GM18909 (cell line): ENCODE data around the gene CCDC191.

ENCODE experiments used
- ATAC-seq: cut with Tn5 transposase; IDR thresholded peaks from one replicate; pipeline ENCODE4 v1.9.1; 2021; ENCODE audit warnings: mild to moderate bottlenecking; ENCODE audit not compliant: unreplicated experiment, poor library complexity

The CCDC191 gene

DNA sequence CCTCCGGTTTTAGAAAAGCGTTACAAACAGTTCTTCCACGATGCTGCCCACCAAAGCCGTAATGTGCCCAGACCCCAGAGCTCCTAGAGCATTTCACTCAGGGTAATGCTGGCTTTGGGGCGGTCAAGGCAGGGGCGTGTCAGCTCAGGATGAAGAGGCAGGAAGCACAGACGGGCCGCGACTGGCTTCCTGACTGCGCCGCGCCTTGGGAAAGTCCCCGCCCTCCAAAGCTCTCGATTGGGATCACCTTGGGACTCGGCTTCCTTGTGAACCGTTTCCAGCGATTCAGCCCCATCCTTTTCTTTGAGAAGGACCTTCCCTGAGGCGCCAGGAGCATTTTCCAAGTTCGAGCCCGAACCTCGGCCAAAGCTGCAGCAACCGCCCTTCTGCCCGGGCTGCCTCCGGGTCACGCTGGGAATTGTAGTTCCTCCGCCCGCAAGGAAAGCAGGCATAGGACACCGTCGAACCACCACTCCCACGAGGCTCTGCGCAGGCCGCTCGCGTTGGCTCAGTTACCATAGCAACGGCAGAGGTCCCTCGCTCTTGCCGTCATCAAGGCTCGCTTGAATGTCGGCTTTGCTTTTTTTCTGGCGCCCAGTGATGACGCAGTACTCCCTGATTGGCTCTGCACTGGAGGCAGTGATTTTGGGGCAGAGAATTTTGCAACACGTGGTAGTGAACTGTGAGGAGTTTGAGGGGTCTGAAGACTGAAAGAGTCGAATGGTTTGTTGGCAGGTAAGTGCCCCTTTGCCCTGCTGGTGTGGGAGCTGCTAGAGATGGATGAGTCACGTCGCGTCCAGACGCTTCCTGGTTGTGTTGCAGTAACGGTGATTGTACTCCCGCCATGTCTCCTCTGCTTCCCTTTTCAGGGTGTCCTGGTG lies at the start of gene CCDC191, which contains the start of gene QTRT2:
CCDC191 (minus strand) TSS at position 397 of the 881 bp plus-strand sequence; CDS start at position 337, 60 bp downstream.
QTRT2 (plus strand) TSS at position 608 of the 881 bp plus-strand sequence. CDS start 8,521 bp downstream, outside the sequence.
- ATAC-seq = peak; percentile 98

DNA sequence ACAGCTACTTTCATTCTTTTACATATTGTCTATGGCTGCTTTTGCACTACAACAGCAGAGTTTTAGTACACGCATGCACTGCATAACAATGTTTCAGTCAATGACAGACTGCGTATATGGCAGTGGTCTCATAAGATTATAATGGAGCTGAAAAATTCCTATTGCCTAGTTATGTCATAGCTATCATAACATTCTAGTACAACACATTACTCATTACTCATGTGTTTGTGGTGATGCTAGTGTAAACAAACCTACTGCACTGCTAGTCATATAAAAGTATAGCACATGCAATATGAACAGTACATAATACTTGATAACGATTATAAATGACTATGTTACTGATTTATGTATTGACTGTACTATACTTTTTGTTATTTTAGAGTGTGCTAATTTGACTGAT lies 48.1 kb upstream of the CCDC191 start:
- ATAC-seq = no peak

DNA sequence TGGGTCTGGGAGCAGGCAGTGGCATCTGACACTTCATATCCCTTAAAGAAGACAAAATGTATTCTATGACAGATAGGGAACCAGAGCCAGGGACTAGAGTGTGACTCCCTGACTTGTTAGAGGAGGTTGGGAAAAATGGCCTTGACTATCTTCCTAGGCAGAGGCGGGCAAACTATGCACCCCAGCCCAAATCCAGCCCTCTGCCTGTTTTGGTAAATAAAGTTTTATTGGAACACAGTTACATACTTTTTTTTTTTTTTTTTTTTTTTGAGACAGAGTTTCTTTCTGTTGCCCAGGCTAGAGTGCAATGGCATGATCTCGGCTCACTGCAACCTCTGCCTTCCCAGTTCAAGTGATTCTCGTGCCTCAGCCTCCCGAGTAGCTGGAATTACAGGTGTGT lies 47.5 kb upstream of the CCDC191 start:
- ATAC-seq = no peak

DNA sequence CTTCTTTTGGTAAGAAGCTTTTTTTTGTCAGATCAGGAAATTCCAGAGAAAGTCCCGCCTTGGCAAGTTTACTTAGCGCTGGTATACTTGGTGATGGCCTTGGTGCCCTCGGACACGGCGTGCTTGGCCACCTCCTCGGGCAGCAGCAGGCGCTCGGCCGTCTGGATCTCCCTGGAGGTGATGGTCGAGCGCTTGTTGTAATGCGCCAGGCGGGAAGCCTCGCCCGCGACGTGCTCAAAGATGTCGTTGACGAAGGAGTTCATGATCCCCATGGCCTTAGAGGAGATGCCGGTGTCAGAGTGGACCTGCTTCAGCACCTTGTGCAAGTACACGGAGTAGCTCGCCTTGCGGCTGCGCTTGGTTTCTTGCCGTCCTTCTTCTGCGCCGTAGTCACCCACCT lies 46.9 kb upstream of the CCDC191 start:
- no peak for ATAC-seq

DNA sequence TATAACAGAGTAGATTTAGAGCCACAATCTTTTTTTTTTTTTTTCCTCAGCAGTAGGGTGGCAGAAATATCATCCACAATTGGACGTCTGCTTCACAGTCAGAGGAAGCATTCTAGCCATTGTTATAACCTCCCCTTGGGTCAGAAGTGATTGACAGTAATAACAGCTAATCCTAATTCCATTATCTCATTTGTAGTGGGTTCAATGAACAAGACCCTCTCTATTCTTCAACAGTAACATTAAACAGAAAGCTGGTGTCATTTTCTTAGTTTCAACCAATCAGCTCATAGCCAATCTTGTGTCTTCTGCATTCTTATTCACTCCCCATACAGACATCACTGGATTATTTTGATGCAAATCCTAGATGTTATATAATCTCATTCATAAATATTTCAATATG lies 44.8 kb upstream of the CCDC191 start:
- no peak for ATAC-seq

DNA sequence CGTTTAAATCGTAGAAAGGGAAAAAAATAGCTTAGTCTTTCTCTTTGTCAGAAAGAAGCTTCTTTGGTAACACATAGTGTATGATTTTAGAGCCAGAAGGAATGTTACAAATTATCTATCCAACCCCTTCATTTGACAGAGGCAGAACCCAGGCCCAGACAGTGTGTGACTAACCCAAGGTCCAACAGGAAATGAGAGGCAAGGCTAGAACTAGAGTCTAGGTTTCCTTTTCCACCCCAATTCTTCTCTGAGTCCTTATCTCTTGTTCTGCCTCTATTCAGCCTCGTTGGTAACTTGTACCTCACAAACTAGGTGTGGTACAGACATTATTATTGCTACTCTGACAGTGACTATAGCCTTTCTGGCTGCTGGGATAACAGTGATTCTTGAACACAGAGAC lies 39.5 kb upstream of the CCDC191 start:
- ATAC-seq = no peak

DNA sequence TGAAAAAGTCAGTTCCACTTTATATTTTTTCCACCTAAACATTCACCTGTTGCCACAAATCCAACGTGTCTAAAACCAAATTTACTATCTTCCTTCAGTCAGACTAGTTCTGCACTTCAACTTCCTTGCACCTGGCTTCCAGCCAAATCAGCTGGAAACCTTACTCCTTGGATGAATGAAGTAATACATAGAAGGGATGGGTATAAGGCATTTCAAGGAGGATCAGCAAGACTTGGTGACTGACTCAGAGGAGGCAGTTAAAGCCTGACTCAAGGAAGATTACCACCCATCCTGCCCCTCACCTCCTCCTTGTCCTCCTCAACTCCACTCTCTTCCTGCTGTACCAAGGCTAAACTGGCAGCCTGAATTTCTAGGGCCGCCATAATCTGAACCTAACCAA lies 37.3 kb upstream of the CCDC191 start:
- ATAC-seq = no peak

GRCh38 chr3:114093016-114093380 lies 36.7 kb upstream of the CCDC191 start:
- ATAC-seq = no peak

- no peak for ATAC-seq
Observed at GRCh38 chr3:114092151-114093015, 36.1 kb upstream of the CCDC191 start.

- peak; percentile 65 for ATAC-seq
Observed at GRCh38 chr3:114089675-114090074, 33.3 kb upstream of the CCDC191 start.

DNA sequence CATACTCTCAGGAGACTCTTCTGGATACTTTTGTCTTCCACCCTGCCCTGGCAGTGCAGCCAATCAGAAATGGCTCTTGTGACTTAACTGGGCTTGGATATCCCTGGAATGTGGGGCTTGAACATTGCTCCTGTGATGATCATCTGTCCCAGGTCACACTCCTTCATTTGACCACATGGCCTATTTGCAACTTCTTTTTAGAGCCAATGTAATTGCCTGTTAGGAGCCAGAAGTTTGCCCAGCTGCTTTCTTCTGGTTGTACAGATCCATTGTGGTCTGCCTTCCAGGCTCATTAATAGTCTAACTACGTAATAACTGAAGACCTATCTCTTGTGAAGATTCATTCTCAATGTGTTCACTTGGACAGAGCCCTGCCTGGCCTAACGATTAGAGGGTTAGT lies 30.0 kb upstream of the CCDC191 start:
- ATAC-seq = no peak

- ATAC-seq = no peak
Observed at GRCh38 chr3:114083112-114083511, 26.8 kb upstream of the CCDC191 start.

- ATAC-seq = no peak
Observed at GRCh38 chr3:114081037-114081436, 24.7 kb upstream of the CCDC191 start.

DNA sequence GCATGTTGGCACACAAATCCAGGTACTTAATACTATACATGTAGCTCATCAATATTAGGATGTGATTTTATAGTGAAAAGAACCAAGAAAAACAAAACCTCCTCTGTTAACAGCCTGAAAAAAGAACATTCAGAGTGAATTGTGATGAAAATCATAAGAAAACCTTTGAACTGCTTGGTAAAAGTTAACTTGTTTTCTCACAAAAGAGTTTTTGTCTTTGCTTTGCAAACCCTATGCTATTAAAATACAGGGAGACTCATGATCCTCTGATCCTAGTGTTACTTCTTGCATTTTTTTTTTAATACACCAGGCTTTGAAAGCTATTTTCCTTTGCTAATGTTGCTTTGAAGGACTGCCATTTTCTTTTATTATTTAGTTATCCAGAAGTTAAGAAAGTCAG lies 23.9 kb upstream of the CCDC191 start:
- no peak for ATAC-seq

- ATAC-seq = no peak
Observed at GRCh38 chr3:114079761-114080160, 23.4 kb upstream of the CCDC191 start.

DNA sequence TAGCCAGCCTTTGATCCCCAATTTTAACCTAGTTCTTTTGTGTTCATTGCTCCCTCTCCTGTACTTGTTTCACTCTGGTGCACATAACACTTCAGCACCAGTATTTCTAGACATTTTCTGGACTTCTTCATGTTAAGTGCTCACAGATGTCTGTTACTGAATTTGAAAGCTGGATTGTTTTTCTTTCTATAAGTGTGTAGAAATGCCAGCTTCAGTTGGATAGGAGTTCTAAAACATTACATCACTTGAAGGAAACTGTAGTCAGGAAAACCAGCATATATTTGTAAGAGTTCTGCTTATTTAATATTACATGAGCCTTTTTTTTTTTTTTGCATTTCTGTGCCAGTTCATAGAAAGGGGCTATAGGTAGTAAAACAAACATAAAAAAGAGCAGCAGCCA lies 21.8 kb upstream of the CCDC191 start:
- no peak for ATAC-seq

DNA sequence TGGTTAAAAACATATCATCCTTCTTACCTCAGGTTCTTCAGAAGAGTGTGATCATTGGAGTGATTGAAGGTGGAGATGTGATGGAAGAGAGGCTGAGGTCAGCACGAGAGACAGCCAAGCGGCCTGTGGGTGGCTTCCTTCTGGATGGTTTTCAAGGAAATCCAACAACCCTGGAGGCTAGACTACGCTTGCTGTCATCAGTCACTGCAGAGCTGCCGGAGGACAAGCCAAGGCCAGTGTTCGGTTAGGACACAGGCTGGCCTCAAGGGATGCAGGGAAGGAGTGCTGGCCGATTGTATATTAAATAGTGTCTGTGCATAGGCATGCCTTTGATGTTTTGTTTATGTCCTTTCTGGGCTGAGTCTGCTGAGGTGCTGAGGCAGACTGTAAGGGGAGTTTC lies 20.4 kb upstream of the CCDC191 start:
- no peak for ATAC-seq

DNA sequence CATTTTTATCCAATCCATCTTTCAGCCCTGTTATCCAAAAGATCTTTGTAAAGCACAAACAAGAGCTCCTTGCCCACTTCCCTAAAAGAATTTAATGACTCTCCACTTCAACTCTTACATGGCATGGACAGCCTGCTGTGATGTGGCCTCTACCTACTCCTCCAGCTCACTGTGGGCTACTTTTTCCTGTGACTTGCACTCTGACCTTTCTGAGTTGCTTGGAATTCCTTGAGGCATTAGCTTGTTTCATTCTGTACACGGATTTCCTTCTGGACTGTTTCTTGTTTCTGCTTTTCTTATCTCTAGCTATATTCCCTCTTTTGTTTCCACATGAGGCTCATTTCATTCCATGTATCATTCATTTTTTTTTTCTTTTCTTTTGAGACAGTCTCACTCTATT lies 15.5 kb upstream of the CCDC191 start:
- ATAC-seq = no peak

- ATAC-seq = no peak
Observed at GRCh38 chr3:114068336-114068735, 12.0 kb upstream of the CCDC191 start.

- ATAC-seq = no peak
Observed at GRCh38 chr3:114067804-114068203, 11.5 kb upstream of the CCDC191 start.
